Epithelial cell of umbilical artery (primary cell): ENCODE results near the gene PON3. TPM values are rescaled to one million over a fixed set of nuclear protein-coding genes. Genes with fewer than 3 reads are reported as not detected.

Source experiments
- total RNA-seq: library from RNA; depleted of rRNA; stranded (reverse); fragments of >200 nt; gene quantifications from 2 replicates; pipeline ENCODE4 v1.2.3, GENCODE V29; 2014

Gene PON3
- 0.32 and 0.76 TPM in 2 replicates for total RNA-seq

DNA sequence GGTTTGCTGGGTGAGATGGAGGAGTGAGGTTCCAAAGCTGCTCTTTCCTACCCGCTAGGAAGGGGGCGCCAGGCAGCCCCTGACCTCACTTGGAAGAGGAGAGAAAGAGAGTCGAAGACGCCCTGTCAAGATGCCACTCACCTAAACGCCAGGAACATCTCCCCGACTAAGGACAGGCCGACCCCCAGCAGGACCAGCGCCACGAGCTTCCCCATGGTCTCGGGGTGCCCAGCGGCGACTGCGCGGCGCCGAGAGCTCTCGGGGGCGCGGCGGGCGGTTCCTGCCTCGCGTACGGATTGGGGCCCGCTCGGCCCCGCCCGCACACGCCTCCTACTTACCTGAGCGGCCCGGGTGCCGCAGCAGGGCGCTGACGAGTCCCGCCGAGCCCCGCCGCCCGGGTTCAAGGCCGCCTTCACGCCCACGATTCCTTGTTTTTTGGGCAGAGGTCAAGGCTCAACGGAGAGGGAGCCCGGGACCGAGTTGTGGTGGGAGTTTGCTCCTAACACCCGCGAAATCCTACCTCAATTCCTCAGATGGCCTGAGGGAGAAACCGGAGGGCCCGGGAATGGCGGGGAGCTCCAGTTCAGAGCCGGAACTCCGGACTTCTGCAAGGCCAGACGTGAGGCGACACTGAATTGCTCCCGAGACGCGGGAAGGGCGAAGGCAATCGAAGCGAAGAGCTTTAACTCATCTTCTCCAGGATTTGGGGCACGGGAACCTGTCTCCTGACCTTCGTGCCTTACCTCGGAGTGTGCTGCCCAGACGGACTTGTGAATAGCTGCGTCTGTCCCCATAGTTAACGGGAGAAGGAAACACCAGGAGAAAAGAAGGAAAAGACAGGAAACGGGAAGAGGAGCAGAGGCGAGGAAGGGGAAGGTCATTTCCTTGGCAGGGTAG lies at the start of gene PON3:
TSS of gene PON3 (minus strand) at position 240 of the 897 bp plus-strand sequence. CDS start at position 215, 25 bp downstream.

DNA sequence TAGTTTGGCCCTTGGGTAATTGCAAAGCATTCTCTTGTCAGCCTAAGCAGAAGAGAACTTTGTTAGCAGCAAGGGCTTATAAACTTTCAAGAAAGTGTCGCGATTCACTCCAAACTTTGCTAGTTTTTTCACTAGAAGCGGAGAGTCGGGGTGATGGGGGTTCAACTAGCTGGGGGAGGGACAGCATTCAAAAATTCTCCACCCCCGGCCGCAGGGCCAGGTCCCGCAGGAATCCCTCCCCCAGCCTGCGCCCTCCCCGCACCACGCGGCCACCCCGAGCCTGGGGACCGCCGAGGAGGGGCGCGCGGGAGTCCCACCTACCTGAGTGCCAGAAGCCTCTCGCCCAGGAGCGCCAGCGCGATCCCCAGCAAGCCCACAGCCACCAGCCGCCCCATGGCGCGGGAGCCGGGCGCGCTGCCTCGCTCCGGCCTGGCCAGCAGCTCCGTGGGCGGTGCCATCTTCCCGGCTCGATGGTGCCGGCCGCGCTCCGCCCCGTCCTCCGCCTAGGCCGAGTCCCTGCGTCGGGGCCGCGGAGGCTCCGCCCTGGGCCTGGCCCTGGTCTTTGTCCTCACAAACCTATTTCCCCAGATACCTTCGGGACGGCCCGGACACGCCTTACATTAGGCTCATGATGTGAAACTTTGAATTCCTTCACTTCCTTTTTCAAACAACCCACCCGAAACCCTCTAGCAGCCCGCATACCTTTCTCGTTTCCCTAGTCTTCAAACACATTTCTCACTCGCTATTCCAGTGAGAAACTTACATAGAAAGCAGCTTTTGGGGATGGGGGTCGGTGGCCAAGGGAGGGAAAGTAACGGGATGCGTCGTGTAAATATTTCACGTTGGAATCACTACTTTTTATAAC lies 38.6 kb upstream of the PON3 start, which contains the start of gene PON2:
TSS of gene PON2 (minus strand) at position 472 of the 865 bp plus-strand sequence. CDS start at position 395, 77 bp downstream.

DNA sequence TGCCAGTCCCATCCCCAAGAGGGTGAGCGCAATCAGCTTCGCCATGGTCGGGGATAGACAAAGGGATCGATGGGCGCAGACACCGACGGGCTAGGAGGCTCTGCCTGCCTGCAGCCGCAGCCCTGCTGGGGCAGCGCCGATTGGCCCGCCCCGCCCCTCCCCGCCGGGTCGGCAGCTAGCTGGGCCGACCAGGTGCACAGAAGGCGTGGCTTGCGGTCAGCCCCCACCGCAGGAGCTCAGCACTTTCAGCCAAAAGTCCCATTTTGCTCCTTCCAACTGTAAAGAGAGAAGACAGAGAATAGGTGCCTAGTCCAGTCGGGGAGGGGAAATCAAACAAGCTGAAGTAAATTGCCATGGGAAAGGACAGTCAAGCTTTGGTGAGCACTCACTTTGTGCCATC lies 71.7 kb downstream of the PON3 start, which contains the start of gene PON1:
TSS of gene PON1 (minus strand) at position 102 of the 400 bp plus-strand sequence. CDS start at position 45, 57 bp downstream.

Other genes with a start within 250 kb of the PON3 start
- not detected in 2 replicates for gene PON1, start 71.8 kb downstream of the PON3 start, total RNA-seq
- gene PON2, start 38.7 kb upstream of the PON3 start, total RNA-seq = 66.9 and 90.7 TPM in 2 replicates
- not detected in 2 replicates for gene ASB4, start 89.6 kb upstream of the PON3 start, total RNA-seq
- 2.9 and 7.9 TPM in 2 replicates for gene PDK4, start 200.1 kb upstream of the PON3 start, total RNA-seq